ENCODE measurements around the gene OR10C1.
"Not testable (repeated sequence)": the region's sequence is repeated elsewhere in the genome, so short reads cannot be mapped to it uniquely, and the experiment has no call there.

OR10C1 gene

GRCh38 chr6:29436730-29437129 is 2.4 kb upstream of the OR10C1 start:
- not testable (repeated sequence) for DNase-seq (ENCODE audit: low spot score); H3K4me1 ChIP-seq (ENCODE audit: insufficient read depth, poor library complexity, severe bottlenecking); H3K4me3 ChIP-seq (ENCODE audit: severe bottlenecking); H3K27ac ChIP-seq (ENCODE audit: poor library complexity, severe bottlenecking); ATAC-seq (ENCODE audit: low read depth); H3K9me3 ChIP-seq (ENCODE audit: severe bottlenecking); H3K36me3 ChIP-seq (ENCODE audit: low read depth)
- TF ChIP-seq, protein P1, sequence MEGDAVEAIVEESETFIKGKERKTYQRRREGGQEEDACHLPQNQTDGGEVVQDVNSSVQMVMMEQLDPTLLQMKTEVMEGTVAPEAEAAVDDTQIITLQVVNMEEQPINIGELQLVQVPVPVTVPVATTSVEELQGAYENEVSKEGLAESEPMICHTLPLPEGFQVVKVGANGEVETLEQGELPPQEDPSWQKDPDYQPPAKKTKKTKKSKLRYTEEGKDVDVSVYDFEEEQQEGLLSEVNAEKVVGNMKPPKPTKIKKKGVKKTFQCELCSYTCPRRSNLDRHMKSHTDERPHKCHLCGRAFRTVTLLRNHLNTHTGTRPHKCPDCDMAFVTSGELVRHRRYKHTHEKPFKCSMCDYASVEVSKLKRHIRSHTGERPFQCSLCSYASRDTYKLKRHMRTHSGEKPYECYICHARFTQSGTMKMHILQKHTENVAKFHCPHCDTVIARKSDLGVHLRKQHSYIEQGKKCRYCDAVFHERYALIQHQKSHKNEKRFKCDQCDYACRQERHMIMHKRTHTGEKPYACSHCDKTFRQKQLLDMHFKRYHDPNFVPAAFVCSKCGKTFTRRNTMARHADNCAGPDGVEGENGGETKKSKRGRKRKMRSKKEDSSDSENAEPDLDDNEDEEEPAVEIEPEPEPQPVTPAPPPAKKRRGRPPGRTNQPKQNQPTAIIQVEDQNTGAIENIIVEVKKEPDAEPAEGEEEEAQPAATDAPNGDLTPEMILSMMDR (IDR thresholded peaks at IDR 0.05; ENCODE audit: poor library complexity, severe bottlenecking), result peak; percentile 53
- H3K27me3 ChIP-seq (ENCODE audit: insufficient read depth, poor library complexity, severe bottlenecking), result peaks cover 58% of the 10 kb centered on the region

- TF ChIP-seq, protein P1 (IDR thresholded peaks at IDR 0.05; ENCODE audit: poor library complexity, severe bottlenecking), result no peak
- Histone ChIP-seq H3K4me1 (ENCODE audit: insufficient read depth, poor library complexity, severe bottlenecking) (no peaks in the 10 kb centered on the region), H3K27me3 (ENCODE audit: insufficient read depth, poor library complexity, severe bottlenecking) (peaks cover 16% of the 10 kb centered on the region), H3K36me3 (ENCODE audit: low read depth) (no peaks in the 10 kb centered on the region), H3K4me3 (ENCODE audit: severe bottlenecking) (no peak overlapping the region), H3K27ac (ENCODE audit: poor library complexity, severe bottlenecking) (no peak overlapping the region), H3K9me3 (ENCODE audit: severe bottlenecking) (peaks cover 2% of the 10 kb centered on the region)
- no peak for DNase-seq (ENCODE audit: low spot score)
- no peak for ATAC-seq (ENCODE audit: low read depth)
These were observed 3.6 kb downstream of the OR10C1 start for GRCh38 chr6:29442719-29443118.

GRCh38 chr6:29444031-29444430 is 4.9 kb downstream of the OR10C1 start:
- H3K4me3 ChIP-seq (ENCODE audit: severe bottlenecking); DNase-seq (ENCODE audit: low spot score); H3K4me1 ChIP-seq (ENCODE audit: insufficient read depth, poor library complexity, severe bottlenecking); H3K36me3 ChIP-seq (ENCODE audit: low read depth); H3K27me3 ChIP-seq (ENCODE audit: insufficient read depth, poor library complexity, severe bottlenecking); ATAC-seq (ENCODE audit: low read depth); H3K27ac ChIP-seq (ENCODE audit: poor library complexity, severe bottlenecking); H3K9me3 ChIP-seq (ENCODE audit: severe bottlenecking): not testable (repeated sequence)

- Histone ChIP-seq H3K4me3 (ENCODE audit: severe bottlenecking) (no peak overlapping the region), H3K36me3 (ENCODE audit: low read depth) (no peaks in the 10 kb centered on the region), H3K9me3 (ENCODE audit: severe bottlenecking) (no peaks in the 10 kb centered on the region), H3K27ac (ENCODE audit: poor library complexity, severe bottlenecking) (peak overlapping the region; percentile 36), H3K4me1 (ENCODE audit: insufficient read depth, poor library complexity, severe bottlenecking) (no peaks in the 10 kb centered on the region), H3K27me3 (ENCODE audit: insufficient read depth, poor library complexity, severe bottlenecking) (no peaks in the 10 kb centered on the region)
- no peak for DNase-seq (ENCODE audit: low spot score)
- TF ChIP-seq, protein P1 (IDR thresholded peaks at IDR 0.05; ENCODE audit: poor library complexity, severe bottlenecking), result no peak
- peak; percentile 92 for ATAC-seq (ENCODE audit: low read depth)
These were observed 8.6 kb downstream of the OR10C1 start for GRCh38 chr6:29447670-29448069.

- TF ChIP-seq, protein P1 (IDR thresholded peaks at IDR 0.05; ENCODE audit: poor library complexity, severe bottlenecking), result no peak
- H3K27me3 ChIP-seq (ENCODE audit: insufficient read depth, poor library complexity, severe bottlenecking), result no peaks in the 10 kb centered on the region
- H3K36me3 ChIP-seq (ENCODE audit: low read depth), result no peaks in the 10 kb centered on the region
- ATAC-seq (ENCODE audit: low read depth) (peak; percentile 67), DNase-seq (ENCODE audit: low spot score) (no peak)
- H3K27ac ChIP-seq (ENCODE audit: poor library complexity, severe bottlenecking), result no peak overlapping the region
- no peaks in the 10 kb centered on the region for H3K9me3 ChIP-seq (ENCODE audit: severe bottlenecking)
- H3K4me3 ChIP-seq (ENCODE audit: severe bottlenecking), result no peak overlapping the region
- no peaks in the 10 kb centered on the region for H3K4me1 ChIP-seq (ENCODE audit: insufficient read depth, poor library complexity, severe bottlenecking)
These were observed 12.5 kb downstream of the OR10C1 start for GRCh38 chr6:29451471-29452193.

Measured in RWPE2 (cell line).